Urinary bladder (tissue), 4 donors: ENCODE data around the gene SPTBN5. TPM values are rescaled to one million over a fixed set of nuclear protein-coding genes. Genes with fewer than 3 reads are reported as not detected.

Source experiments
- DNase-seq: peaks from one replicate; pipeline ENCODE4 v3.0.0-alpha.2; 2015; ENCODE audit errors: extremely low spot score
- H3K27ac ChIP-seq: one replicate; pipeline ENCODE4 v1.5.1; 2013; ENCODE audit warnings: low read depth, mild to moderate bottlenecking, moderate library complexity
- H3K36me3 ChIP-seq: one replicate; pipeline ENCODE4 v1.6.1; 2013; ENCODE audit warnings: mild to moderate bottlenecking, moderate library complexity; ENCODE audit not compliant: insufficient read depth
- H3K4me1 ChIP-seq: one replicate; pipeline ENCODE4 v1.6.1; 2013; ENCODE audit warnings: mild to moderate bottlenecking, moderate library complexity; ENCODE audit not compliant: insufficient read depth
- H3K4me3 ChIP-seq: one replicate; pipeline ENCODE4 v1.5.1; 2013; ENCODE audit warnings: low read depth, low read length
- WGBS: extraction: QIAGEN DNeasy Blood & Tissue Kit; methylation state at CpG from one replicate; pipeline ENCODE4 v1.1.7; 2013; 5-methylcytosine and 5-hydroxymethylcytosine counted together
- polyA plus RNA-seq: library from polyadenylated mRNA; stranded (reverse); fragments of 200-250 nt; gene quantifications from one replicate; pipeline ENCODE4 v1.2.3, GENCODE V29; 2013
- total RNA-seq: library from RNA; depleted of rRNA; stranded (reverse); fragments of >200 nt; gene quantifications from one replicate; pipeline ENCODE4 v1.2.3, GENCODE V29; 2014
- donor health status: healthy with polysubstance abuse.
- donor health status: healthy.

SPTBN5 gene
- total RNA-seq = 1.7 TPM
- 2.0 TPM for polyA plus RNA-seq

DNA sequence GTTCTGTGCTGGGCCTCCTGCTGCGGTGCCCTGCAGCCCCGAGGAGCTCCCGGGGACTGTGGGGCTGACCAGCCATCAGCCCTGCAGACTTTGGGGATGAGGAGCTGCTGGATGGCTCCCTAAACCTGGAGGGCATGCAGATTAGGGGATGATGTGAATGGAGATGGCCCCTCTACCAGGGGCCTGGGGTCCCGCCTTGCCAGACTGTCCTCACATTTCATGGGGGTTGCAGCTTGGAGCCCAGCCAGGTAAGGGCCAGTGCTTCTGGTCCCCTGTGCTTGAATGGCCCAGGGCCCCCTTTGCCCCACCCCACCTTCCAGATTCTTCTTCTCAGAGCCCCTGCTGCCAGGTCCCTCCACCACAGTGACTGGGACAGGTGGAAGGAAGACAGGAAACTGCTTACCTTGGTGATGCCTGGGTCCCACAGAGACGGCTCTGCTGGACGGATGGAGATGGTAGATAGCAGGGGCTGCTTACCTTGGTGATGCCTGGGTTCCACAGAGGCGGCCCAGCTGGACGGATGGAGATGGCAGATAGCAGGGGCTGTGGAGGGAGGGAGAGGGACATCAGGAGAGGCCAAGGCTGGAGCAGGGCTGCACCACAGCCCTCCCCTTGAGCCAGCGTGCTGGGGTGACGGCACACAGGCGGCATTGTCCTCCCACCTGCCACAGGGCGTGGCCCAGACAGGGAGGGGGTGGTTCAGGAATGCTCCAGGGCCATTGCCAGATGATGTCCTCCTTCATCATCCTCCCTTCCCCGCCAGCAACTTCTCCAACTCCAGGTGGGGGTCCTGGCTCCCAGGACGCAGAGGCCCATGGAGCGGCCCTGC is at the start of gene SPTBN5:
TSS of gene SPTBN5 (minus strand) at position 632 of the 829 bp plus-strand sequence. CDS start at position 76, 556 bp downstream.
- 90% methylated on average over 15 of the region's 15 CpGs for WGBS

GRCh38 chr15:41942886-41943285 is 49.0 kb upstream of the SPTBN5 start:
- no peaks in the 10 kb centered on the region for H3K36me3 ChIP-seq
- H3K4me3 ChIP-seq = no peak overlapping the region
- no peaks in the 10 kb centered on the region for H3K4me1 ChIP-seq
- no peak overlapping the region for H3K27ac ChIP-seq
- no peak for DNase-seq
- 81% methylated on average over 7 of the region's 7 CpGs for WGBS

More for the DNA sequence above, at the start of gene SPTBN5:
- Histone ChIP-seq H3K4me1 (no peaks in the 10 kb centered on the region), H3K36me3 (no peaks in the 10 kb centered on the region), H3K27ac (peak within 1 kb of the TSS; percentile 55), H3K4me3 (no peak within 1 kb of the TSS)
- no peak for DNase-seq

DNA sequence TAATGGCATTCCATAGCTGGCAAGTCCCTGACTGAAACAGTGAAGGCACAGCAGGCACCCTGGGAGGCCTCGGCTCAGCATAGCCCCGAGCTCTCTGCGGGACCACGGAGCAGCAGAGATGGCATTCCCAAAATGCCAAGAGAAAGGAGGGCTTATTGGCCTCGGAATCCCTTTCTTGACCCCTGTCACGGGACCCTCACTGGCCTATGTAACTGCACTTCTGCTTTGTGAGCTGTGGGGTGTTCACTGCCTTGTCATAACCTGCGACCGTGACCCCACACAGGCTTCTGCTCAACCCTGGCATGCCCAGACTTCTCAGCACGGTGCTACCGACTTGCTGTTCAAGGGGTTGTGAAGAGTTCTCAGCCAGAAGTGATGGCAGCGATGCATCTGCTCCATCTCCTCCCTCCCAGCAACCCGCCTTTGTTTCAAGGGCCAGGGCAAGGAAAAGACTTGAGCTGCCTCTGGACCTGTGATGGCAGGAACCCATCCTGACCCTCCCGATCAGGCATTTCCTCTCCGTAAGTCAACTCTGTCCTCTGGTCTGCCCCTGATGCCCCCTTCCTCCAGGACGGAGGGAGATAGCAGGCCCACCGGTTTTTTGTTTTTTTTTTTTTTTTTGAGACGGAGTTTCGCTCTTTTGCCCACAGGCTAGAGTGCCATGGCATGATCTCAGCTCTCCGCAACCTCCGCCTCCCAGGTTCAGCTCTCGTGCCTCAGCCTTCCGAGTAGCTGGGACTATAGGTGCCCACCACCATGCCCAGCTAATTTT is 48.0 kb upstream of the SPTBN5 start:
- WGBS = 88% methylated on average over 22 of the region's 22 CpGs
- Histone ChIP-seq H3K4me3 (no peak overlapping the region), H3K36me3 (no peaks in the 10 kb centered on the region), H3K27ac (no peak overlapping the region), H3K4me1 (no peaks in the 10 kb centered on the region)
- no peak for DNase-seq

DNA sequence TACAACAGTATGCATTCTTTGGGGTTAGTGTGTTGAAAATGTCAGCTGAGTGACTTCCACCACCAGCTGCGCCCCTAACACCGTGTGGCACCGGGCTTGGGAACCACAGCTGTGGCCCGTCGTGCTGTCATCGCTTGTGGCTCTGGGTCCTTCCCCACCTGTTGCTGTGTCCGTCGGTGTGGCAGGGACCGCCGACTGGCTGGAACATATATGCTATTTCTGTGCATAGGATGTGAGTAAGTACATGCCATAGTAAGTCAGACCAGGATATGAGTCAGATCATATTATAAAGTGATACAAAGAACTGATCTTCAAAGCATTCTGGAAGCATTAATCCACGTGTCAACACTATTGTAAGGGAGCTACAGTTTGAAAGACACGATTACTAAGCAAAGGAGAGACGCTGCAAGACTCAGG is 46.6 kb upstream of the SPTBN5 start:
- DNase-seq = no peak
- H3K4me3 ChIP-seq = no peak overlapping the region
- H3K27ac ChIP-seq = no peak overlapping the region
- H3K4me1 ChIP-seq = no peaks in the 10 kb centered on the region
- no peaks in the 10 kb centered on the region for H3K36me3 ChIP-seq
- WGBS = 73% methylated on average over 13 of the region's 13 CpGs

GRCh38 chr15:41939986-41940385 is 46.1 kb upstream of the SPTBN5 start:
- 91% methylated on average over 9 of the region's 9 CpGs for WGBS
- DNase-seq = no peak
- no peak overlapping the region for H3K4me3 ChIP-seq
- no peaks in the 10 kb centered on the region for H3K36me3 ChIP-seq
- no peaks in the 10 kb centered on the region for H3K4me1 ChIP-seq
- no peak overlapping the region for H3K27ac ChIP-seq

GRCh38 chr15:41937568-41937923 is 43.7 kb upstream of the SPTBN5 start:
- no peak overlapping the region for H3K4me3 ChIP-seq
- H3K27ac ChIP-seq = no peak overlapping the region
- no peak for DNase-seq
- H3K36me3 ChIP-seq = no peaks in the 10 kb centered on the region
- H3K4me1 ChIP-seq = no peaks in the 10 kb centered on the region
- WGBS = 64% methylated on average over 4 of the region's 4 CpGs

- no peaks in the 10 kb centered on the region for H3K4me1 ChIP-seq
- H3K4me3 ChIP-seq = no peak overlapping the region
- no peak overlapping the region for H3K27ac ChIP-seq
- H3K36me3 ChIP-seq = no peaks in the 10 kb centered on the region
- no peak for DNase-seq
- 69% methylated on average over 19 of the region's 19 CpGs for WGBS
Observed at GRCh38 chr15:41936649-41937567, 43.1 kb upstream of the SPTBN5 start.

DNA sequence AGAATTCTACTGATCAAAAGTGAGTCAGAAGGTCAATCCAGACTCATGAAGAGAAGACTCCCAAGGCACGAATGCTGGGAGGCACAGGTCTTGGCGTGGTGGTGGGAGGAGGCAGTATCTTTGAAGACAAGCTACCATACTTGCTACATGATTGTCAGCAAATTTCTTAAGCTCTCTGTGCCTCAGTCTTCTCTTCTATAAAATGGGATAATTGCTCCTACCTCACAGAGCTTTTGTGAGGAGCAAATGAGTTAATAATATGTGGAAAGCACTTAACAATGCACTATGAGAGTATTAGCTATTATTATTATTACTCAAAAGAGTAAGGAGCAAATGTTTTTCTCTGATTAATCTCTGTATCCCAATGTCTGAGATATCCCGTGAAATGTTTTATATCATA is 42.3 kb upstream of the SPTBN5 start:
- Histone ChIP-seq H3K27ac (no peak overlapping the region), H3K4me3 (no peak overlapping the region), H3K36me3 (no peaks in the 10 kb centered on the region), H3K4me1 (no peaks in the 10 kb centered on the region)
- WGBS = 93% methylated on average over 3 of the region's 3 CpGs
- DNase-seq = no peak

- Histone ChIP-seq H3K4me1 (no peaks in the 10 kb centered on the region), H3K4me3 (no peak overlapping the region), H3K36me3 (no peaks in the 10 kb centered on the region), H3K27ac (no peak overlapping the region)
- no peak for DNase-seq
- 84% methylated on average over 5 of the region's 5 CpGs for WGBS
Observed at GRCh38 chr15:41935566-41936020, 41.7 kb upstream of the SPTBN5 start.

DNA sequence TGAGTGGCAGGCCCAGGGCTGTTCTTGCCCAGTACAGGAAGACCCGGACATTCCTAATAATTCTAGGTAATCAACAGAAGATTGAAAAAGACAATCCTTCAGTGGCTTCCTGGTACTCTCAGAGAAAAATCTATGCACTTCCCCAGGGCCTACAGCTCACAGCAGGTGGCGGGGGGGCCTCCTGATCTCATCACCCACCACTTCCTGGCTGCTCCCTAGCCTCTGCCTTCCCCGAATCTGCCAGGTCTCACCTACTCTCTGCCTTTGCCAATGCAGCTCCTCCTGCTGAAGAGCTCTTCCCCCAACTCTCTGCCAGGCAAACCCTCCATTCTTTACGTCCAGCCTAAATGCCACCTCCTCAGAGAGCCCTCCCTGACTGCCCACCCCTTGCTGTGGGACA is 41.0 kb upstream of the SPTBN5 start:
- H3K4me1 ChIP-seq = peaks cover under 1% of the 10 kb centered on the region
- DNase-seq = no peak

GRCh38 chr15:41933771-41934170 is 39.9 kb upstream of the SPTBN5 start:
- Histone ChIP-seq H3K4me1 (peaks cover 2% of the 10 kb centered on the region), H3K4me3 (no peak overlapping the region), H3K36me3 (no peaks in the 10 kb centered on the region), H3K27ac (peak overlapping the region; percentile 24)
- no peak for DNase-seq
- WGBS = 72% methylated on average over 10 of the region's 10 CpGs

More for the DNA sequence above, 41.0 kb upstream of the SPTBN5 start:
- no peak overlapping the region for H3K4me3 ChIP-seq
- H3K27ac ChIP-seq = peak overlapping the region; percentile 60
- 76% methylated on average over 4 of the region's 4 CpGs for WGBS
- H3K36me3 ChIP-seq = no peaks in the 10 kb centered on the region

- no peak overlapping the region for H3K27ac ChIP-seq
- no peak overlapping the region for H3K4me3 ChIP-seq
- DNase-seq = no peak
- peaks cover 3% of the 10 kb centered on the region for H3K4me1 ChIP-seq
- 88% methylated on average over 7 of the region's 7 CpGs for WGBS
- H3K36me3 ChIP-seq = no peaks in the 10 kb centered on the region
Observed at GRCh38 chr15:41933326-41933725, 39.5 kb upstream of the SPTBN5 start.
